Mucosa of gallbladder (tissue), 1 donor: ENCODE data around the gene ERVFRD-1. TPM values are rescaled to one million over a fixed set of nuclear protein-coding genes. Genes with fewer than 3 reads are reported as not detected.

Experiments used
- DNase-seq: peaks from one replicate; pipeline ENCODE4 v3.0.0-alpha.2; 2020; ENCODE audit warnings: low spot score
- total RNA-seq: library from RNA; stranded (reverse); gene quantifications from one replicate; pipeline ENCODE4 v1.2.1, GENCODE V29; 2021
- donor health status: DM: no; HTN: no; CAD: no.

The ERVFRD-1 gene, protein sequence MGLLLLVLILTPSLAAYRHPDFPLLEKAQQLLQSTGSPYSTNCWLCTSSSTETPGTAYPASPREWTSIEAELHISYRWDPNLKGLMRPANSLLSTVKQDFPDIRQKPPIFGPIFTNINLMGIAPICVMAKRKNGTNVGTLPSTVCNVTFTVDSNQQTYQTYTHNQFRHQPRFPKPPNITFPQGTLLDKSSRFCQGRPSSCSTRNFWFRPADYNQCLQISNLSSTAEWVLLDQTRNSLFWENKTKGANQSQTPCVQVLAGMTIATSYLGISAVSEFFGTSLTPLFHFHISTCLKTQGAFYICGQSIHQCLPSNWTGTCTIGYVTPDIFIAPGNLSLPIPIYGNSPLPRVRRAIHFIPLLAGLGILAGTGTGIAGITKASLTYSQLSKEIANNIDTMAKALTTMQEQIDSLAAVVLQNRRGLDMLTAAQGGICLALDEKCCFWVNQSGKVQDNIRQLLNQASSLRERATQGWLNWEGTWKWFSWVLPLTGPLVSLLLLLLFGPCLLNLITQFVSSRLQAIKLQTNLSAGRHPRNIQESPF
- 0.40 TPM for total RNA-seq

DNA sequence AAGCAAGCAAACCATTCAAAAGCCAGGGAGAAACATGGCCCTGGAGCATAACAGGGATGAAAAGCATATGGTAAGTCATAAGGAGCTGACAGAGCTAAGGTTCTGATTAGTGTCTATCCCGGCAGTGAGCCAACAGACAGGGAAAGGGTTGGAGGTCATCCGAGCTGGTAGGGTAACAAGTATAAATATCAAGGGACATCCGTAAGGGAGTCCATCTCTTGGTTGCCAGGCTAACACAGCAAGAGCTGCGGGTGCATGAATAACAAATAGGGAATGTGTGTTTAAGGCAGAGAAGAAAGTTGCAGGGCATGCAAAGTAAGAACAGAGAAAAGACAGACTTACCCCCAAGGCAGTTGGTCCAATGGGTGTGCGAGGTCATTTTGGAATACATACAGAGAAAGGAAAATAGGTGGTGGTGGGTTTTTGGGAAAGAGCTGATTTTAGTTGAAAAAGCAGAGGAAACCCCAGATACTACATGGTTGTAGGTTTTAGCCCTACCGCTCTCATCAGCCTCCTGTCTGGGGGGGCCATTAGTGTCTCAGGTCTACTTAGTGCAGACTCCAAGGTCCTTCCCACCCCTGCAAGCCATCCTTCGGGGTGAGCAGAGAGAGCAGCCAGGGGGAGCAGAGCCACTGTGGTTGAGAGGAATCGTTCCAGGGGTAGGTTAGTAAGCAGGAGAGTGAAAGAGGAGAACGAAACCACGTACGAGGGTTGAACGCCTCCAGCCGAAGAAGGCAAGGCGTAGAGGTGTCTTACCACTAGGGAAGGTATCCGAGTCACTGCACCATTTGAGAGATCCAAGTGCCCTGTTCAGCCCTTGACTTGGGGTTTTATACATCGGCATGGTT lies at the start of gene ERVFRD-1:
Gene ERVFRD-1 (minus strand): TSS at position 805 of the 848 bp plus-strand sequence. CDS start 6,415 bp downstream, outside the sequence.
- no peak for DNase-seq

DNA sequence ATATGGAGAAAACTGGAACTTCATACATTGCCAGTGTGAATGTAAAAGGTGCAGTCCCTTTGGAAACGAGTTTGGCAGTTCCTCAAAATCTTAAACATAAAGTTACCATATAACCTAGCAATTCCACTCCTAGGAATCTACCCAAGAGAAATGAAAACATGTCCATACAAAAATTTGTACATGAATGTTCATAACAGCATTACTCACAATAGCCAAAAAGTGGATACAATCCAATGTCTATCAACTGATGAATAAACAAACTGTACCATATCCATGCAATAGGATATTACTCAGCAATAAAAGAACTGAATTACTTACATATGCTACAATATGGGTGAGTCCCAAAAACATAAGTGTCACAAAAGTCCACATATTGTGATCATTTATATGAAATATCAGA lies 48.7 kb upstream of the ERVFRD-1 start:
- DNase-seq, result no peak

DNA sequence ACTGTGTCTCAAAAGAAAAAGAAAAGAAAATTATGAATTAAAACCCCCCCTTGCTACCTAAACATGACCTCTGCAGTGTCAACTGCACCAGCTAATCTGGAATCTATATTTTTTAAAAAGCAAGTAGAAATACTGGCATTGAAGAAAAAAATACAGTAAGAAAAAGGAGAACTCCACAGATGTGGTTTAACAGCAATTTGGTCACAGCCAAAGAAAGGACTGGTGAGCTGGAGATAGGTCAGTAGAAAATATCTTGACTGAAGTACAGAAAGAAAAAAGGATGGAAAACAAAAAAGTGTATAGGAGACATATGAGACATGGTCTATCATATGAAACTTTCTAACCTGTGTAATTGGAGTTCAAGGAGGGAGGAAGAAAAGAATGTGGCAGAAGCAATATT lies 44.1 kb upstream of the ERVFRD-1 start:
- DNase-seq, result no peak

DNA sequence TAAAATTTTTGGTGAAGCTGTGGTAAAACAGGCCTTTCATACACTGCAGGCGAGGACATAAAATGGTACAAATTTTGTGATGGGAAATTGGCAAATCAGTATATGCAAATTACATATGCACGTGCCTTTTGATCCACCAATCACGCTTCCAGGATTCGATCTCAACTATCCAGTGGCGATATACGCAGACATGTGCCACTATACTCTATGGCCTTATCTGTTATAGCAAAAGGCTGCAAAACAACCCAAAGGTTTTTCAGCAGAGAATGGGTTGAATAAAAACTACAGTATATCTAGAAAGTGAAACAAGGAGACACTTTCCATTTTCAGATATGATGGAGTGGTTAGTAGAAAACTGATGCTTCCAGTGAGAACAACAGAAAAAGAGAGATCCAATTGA lies 41.9 kb upstream of the ERVFRD-1 start:
- no peak for DNase-seq

DNA sequence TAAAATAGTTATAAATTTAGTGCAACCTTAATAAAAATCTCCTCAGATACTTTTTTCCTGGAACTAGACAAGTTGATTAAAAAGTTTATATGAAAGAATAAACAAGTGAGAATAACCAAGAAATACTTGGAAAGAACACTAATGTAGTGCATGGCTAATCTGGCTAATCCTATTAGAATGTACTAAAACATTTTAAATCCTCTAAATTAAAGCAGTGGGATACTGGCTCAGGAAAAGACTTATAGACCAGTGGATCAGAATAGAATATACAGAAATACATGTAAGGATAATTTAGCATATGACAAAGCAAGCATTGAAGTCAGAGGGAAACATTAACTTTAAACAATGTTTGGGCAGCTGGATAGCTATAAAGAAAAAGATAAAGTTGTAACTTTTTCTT lies 41.1 kb upstream of the ERVFRD-1 start:
- DNase-seq, result no peak

DNA sequence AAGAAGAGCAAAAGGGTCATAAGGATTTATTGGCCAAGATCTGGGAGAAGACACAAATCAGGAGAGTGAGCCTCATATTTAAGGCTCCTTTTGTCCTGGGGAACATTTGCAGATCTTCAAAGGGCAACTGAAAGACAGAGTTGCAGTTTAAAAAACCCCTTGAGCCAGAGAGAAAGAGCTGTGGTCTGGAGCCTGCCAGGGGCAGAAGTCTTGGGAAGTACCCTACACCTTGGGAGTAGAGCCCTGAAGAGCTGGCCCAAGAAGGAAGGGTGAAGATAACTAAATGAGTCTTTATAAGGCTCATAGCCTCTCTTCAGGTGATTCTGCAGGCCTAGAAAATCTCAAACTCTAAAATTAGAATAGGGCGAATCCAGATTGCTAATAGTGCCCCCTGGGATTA lies 40.0 kb upstream of the ERVFRD-1 start:
- no peak for DNase-seq

DNA sequence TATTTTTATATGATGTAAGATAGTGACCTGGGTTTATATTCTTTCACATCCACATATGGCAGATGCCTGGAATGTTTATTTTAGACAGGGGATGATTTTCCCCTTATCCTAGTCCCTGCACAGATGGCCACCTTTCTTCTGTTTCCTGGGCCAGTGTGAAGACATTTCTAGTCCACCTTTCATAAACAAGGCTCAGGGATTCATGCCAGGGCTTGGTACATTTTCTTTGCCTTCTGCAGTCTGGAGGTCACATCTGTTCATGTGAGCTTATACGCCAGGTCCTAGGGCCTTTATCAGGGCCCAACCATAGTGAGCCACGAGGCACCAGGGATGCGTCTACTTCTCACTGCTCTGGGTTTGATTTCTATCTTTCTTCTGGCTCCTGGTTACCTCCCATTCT lies 38.0 kb upstream of the ERVFRD-1 start:
- DNase-seq, result no peak

DNA sequence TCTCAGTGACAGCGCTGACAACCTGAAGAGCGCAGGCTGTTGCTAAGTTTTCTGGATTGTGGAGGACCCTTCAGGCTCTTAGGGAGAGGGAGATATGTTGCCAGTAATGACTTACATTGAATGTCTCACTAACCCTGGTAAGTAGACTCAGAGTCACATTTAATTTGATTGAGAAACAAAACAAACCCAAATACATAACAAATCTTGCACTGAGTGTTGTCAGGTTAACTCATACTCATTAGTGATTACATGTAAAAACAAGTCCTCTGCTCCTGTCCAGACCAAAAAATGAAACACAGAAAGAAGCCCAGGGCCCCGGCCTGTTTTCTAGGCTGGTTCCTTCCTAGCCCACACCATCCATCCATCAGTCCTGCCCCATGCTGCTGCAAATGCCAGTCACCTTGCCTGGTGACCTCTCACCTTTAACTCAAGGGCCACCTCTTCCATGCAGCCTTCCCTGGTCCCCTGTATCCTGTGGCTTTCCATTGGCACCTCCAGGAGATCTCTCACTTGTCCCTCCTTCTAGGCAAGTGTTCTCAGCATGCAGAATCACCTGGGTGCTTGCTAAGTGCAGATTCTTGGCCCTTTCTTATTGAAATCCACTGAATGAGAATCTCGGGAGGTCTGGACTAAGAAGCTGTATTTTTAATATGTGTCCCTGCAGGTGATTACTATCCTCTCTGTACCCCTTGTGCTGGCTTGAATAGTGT lies 34.7 kb upstream of the ERVFRD-1 start:
- no peak for DNase-seq

DNA sequence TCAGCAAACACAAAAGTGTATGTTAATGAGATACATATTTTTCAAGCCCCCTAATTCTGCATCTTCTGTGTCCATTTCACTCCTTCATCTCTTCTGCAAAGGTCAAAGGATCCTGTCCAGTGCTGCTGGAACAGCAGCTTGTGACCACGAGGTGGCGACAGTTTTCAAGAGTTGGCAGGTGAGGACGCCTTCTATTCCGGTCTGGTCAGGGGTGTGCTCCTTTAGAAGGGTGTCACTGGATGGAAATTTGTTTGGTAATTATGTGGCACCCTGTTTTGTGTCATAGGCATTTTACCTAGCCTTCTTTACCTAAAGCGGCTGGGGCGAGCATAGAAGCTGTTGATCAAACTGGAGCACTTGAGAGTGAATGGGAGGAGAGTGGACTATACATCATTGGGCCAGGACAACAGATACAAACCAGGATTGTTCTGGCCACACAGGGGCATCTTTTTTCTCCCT lies 32.9 kb upstream of the ERVFRD-1 start:
- peak; percentile 81 for DNase-seq

DNA sequence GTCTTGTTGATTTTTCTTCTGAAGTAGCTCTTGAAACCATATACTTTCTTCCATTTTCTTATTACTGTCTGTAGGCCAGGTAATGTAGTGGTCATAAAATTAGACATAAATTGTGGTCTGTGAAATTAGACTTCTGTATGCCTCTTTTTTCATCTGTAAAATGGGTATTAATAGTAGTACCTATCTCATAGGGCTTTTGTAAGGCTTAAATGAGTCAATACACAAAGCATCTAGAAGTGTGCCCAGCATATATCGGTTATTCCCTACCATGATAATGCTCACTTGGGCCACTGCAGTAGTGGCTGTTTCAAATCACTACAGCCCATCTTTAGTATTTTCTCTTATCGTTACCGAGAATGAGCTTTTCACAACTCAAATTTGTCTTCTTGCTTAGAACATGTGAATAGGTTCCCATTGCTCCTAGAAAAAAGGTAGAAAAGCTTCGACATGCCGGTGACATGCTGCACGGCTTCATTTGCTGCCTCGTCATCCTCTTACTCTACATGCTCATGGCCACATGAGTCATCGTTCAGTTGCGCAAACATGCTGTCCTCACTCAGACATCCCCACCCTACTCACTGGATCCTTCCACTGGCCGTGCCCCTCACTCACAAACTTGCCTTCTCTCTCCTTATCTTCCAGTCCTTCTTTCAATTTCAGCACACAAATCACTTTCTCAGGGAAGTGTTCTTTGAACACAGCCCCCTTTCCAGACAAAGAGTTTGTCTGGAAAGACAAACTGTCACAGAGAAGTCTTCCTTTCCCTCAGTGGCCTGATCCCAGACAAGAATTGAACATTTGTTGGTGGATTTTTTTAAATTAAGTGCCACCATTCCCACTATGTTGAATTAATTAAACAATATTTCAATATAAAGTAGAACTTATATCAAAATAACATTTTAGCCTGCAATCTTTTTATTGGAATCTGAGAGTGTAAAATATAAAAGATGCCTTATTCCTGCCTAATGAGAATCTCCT lies 32.2 kb upstream of the ERVFRD-1 start:
- DNase-seq, result peak; percentile 56

DNA sequence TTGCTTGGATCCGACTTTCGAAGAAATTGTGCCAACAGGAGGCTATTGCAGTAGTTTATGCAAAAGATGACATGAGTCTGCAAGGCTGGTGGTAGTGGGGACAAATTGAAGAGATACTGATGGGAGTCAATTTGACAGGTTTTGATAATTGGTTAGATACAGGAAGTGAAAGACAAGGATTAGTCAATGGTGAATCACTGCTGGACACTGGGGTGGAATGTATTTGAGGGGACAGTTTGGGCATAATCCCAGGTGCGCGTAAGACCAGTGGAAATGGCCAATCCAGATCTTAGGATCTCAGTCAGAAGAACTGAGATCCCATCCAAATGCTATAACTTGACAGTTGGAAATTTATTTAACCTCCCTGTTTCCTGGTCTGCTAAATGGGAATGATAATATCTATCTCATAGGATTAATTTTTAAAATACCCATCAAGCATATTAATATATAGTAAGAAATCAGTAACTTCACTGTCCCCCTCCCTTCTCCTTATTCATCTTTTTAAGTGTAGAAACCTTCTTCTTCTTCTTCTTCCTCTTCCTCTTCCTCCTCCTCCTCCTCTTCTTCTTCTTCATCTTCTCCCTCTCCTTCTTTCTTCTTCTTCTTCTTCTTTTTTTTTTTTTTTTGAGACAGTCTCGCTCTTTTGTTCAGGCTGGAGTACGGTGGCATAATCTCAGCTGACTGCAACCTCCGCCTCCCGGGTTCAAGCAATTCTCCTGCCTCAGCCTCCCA lies 30.9 kb upstream of the ERVFRD-1 start:
- DNase-seq, result no peak

DNA sequence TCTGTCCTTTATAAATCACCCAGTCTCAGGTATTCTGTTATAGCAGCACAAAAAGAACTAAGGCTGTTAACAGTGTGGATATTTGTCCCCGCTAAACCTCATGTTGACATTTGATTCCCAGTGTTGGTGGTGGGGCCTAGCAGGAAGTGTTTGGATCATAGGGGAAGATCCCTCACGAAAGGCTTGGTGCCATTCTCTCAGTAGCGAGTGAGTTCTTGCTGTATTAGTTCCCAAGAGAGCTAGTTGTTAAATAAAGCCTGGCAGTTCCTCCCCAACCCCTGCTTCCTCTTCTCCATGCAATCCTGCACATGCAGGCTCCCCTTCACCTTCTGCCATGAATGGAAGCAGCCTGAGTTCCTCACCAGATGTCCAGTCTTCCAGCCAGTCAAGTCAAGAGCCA lies 29.8 kb upstream of the ERVFRD-1 start:
- no peak for DNase-seq

DNA sequence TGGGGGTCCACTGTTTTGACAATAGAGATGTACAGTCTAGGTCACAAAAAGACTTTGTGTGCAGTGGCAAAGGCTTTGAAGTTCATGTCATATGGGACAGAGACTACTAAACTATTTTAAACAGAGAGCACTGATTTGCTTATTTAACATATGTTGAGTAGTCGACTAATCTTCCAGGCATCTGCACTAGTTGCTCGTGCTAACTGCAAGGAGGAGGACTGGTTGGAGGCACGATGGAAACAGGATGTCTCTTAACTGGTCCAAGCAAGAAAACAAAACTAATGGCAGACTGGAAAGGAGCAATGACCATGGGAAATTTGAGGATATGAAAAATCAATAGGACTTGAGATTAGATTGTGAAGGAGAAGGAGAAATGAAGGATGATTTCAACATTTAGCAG lies 28.5 kb upstream of the ERVFRD-1 start:
- DNase-seq, result no peak

DNA sequence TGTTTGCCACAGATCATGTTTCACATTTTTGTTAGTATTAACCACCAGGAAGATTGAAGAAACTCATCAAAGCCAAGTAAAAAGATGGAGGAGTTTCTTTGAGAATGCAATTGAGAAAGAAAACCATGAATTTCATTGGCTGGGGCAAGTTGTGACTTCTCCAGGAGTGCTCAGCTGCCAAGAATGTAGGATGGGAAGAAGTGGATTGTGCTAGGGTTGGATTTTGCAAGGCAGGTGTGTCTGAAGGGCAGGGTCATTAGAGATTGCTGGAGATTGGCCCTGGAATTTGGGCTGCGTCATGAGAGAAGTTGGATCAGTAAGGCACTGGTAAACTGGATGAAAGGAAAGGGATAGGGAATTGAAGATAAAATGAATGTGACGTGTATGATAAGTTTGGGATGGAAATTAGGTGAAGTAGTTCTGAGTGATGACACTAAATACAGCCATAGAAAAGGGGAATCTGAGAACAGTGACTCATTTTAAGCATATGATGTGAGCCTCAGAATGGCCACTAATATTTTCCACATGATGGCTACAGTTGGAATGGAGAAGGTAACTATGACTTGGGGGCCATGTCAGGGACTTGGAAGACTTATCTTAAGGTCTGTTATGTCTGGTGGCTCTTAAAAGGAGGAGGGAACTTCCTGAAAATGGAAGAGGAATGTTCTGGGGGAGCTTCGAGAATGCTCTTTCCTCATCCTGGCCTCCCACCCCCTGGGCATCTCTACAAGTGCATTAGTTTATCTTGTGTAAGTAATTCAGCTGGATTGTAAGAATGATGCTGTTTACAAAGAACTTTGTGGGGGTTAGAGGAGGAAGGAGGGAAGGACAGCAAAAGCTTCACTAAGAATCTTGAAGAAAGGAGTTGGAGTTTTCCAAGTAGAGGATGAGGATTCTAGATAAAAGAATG lies 27.8 kb upstream of the ERVFRD-1 start:
- no peak for DNase-seq

DNA sequence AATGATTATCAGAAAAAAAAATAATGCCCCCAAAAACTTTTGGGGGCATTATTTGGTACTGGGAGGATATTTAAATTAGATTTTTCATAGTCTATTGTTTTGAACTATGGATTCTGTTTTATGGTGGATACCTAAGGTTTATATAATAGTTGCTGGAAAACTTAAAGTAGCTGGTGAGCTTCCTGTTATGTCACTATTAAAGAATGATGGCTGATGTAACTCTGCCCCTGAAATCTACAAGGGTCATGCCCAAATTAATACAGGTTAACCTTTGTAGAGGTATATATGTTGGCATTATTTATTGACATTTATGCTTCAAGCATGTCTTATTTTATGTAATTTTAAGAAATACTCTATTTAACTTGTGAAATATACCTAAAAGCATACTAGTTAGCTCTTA lies 25.3 kb upstream of the ERVFRD-1 start:
- no peak for DNase-seq

DNA sequence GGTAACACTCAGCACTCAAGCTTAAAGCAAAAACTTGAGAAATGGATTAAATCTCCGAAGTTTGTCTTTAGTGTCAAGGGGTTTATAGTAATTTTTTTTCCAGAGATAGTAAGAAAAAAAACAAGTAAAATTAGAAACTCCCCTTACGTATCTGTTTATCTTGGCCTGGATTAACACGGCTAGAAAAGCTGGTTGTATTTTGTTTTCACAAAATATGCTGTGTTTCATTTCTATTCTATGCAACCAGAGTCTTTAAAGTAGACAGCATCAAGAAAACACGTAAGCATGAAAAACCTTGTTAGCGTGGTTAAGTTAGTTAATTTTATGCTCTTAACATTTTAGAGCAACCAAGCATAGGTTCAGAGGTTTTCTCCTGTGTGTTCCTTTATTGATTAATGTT lies 21.8 kb upstream of the ERVFRD-1 start:
- DNase-seq, result no peak

DNA sequence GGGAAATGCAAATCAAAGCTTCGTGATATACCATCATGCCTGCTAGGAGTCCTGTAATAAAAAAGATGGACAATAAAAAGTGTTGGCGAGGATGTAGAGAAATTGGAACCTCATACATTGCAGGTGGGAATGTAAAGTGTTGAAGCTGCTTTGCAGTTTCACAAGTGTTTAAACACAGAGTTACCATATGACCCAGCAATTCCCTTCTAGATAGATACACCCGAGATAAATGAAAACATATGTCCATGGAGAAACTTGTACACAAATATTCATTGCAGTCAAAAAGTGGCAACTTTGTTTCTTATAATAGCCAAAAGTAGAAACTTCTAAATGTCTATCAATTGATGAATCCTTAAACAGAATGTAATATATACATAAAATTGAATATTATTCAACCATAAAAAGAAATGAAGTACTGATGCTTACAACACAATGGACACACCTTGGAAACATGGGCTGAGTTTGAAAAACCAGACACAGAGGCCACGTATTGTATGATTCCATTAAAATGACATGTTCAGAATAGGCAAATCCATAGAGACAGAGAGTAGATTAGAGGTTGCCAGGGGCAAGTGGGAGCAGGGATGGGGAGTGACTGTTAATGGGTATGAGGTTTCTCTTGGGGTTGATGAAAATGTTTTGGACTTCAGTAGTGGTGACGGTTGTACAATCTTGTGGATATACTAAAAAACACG lies 20.8 kb upstream of the ERVFRD-1 start:
- DNase-seq, result no peak

DNA sequence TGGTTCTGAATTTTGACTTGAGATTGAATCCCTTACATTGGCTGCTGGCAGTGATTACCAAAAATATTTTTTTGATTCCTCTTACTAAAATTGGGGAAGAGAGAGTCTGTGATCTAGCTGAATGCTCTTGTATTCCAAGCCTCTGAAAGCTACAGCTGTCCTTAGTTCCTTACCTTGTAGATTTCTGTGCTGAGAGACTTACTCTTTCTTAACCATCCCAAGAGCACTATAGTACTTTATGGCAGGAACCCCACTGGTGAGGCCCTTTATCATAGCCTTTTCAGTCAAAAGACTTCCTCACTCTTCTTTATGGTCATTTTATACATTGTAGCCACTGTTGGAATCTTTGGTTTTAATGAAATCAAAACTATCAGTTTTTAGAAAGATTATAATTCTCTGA lies 19.1 kb upstream of the ERVFRD-1 start:
- no peak for DNase-seq
